ENCODE results near the gene PLIN5.

Gene PLIN5

GRCh38 chr19:4507804-4508203 is 27.2 kb downstream of the PLIN5 start:
- no peaks in the 10 kb centered on the region for H3K27me3 Mint-ChIP-seq
- H3K27ac Mint-ChIP-seq = peak overlapping the region in 1 of 2 donors; percentile 54
- ATAC-seq (no peak), DNase-seq (no peak)
- H3K4me3 Mint-ChIP-seq = no peak overlapping the region
- peaks cover 10% of the 10 kb centered on the region for H3K4me1 Mint-ChIP-seq
- H3K9me3 Mint-ChIP-seq = no peaks in the 10 kb centered on the region

- no peak for DNase-seq
- ATAC-seq = no peak
- no peak overlapping the region for H3K4me3 Mint-ChIP-seq
- H3K4me1 Mint-ChIP-seq = peaks cover 10% of the 10 kb centered on the region
- no peaks in the 10 kb centered on the region for H3K27me3 Mint-ChIP-seq
- H3K27ac Mint-ChIP-seq = no peak overlapping the region
- H3K9me3 Mint-ChIP-seq = no peaks in the 10 kb centered on the region
These were observed 27.9 kb downstream of the PLIN5 start for GRCh38 chr19:4507150-4507452.

- Mint-ChIP-seq H3K27ac (peak overlapping the region in 1 of 2 donors; percentile 61), H3K4me3 (no peak overlapping the region), H3K9me3 (no peaks in the 10 kb centered on the region), H3K27me3 (no peaks in the 10 kb centered on the region), H3K4me1 (peaks cover 10% of the 10 kb centered on the region)
- ATAC-seq = peak; percentile 52
- DNase-seq = no peak
These were observed 28.4 kb downstream of the PLIN5 start for GRCh38 chr19:4506449-4507149.

- Mint-ChIP-seq H3K4me3 (no peak overlapping the region), H3K4me1 (peaks cover 10% of the 10 kb centered on the region), H3K27me3 (no peaks in the 10 kb centered on the region), H3K9me3 (no peaks in the 10 kb centered on the region), H3K27ac (peak overlapping the region in 1 of 2 donors; percentile 61)
- DNase-seq (no peak), ATAC-seq (no peak)
These were observed 29.2 kb downstream of the PLIN5 start for GRCh38 chr19:4505570-4506448.

GRCh38 chr19:4504891-4505569 is 30.0 kb downstream of the PLIN5 start:
- Mint-ChIP-seq H3K4me1 (peaks cover 10% of the 10 kb centered on the region), H3K27me3 (no peaks in the 10 kb centered on the region), H3K4me3 (no peak overlapping the region), H3K9me3 (no peaks in the 10 kb centered on the region), H3K27ac (no peak overlapping the region)
- ATAC-seq = peak; percentile 15
- no peak for DNase-seq

GRCh38 chr19:4504297-4504701 is 30.7 kb downstream of the PLIN5 start:
- Mint-ChIP-seq H3K27me3 (no peaks in the 10 kb centered on the region), H3K9me3 (no peaks in the 10 kb centered on the region), H3K4me3 (no peak overlapping the region), H3K27ac (no peak overlapping the region), H3K4me1 (peaks cover 10% of the 10 kb centered on the region)
- no peak for ATAC-seq
- no peak for DNase-seq

GRCh38 chr19:4503825-4504170 is 31.2 kb downstream of the PLIN5 start:
- Mint-ChIP-seq H3K4me3 (no peak overlapping the region), H3K9me3 (no peaks in the 10 kb centered on the region), H3K27ac (no peak overlapping the region), H3K27me3 (no peaks in the 10 kb centered on the region), H3K4me1 (peaks cover 10% of the 10 kb centered on the region)
- ATAC-seq (no peak), DNase-seq (no peak)

- ATAC-seq = no peak
- H3K4me3 Mint-ChIP-seq = no peak overlapping the region
- peaks cover 10% of the 10 kb centered on the region for H3K4me1 Mint-ChIP-seq
- H3K9me3 Mint-ChIP-seq = no peaks in the 10 kb centered on the region
- no peak for DNase-seq
- H3K27me3 Mint-ChIP-seq = no peaks in the 10 kb centered on the region
- no peak overlapping the region for H3K27ac Mint-ChIP-seq
These were observed 31.7 kb downstream of the PLIN5 start for GRCh38 chr19:4503132-4503824.

GRCh38 chr19:4502282-4503131 is 32.5 kb downstream of the PLIN5 start:
- ATAC-seq (no peak), DNase-seq (no peak)
- H3K4me3 Mint-ChIP-seq = no peak overlapping the region
- peak overlapping the region in 1 of 2 donors; percentile 48 for H3K27ac Mint-ChIP-seq
- H3K4me1 Mint-ChIP-seq = peaks cover 10% of the 10 kb centered on the region
- H3K27me3 Mint-ChIP-seq = no peaks in the 10 kb centered on the region
- no peaks in the 10 kb centered on the region for H3K9me3 Mint-ChIP-seq

GRCh38 chr19:4501691-4502090 is 33.3 kb downstream of the PLIN5 start:
- no peaks in the 10 kb centered on the region for H3K9me3 Mint-ChIP-seq
- DNase-seq (no peak), ATAC-seq (no peak)
- peak overlapping the region in 1 of 2 donors; percentile 42 for H3K27ac Mint-ChIP-seq
- H3K4me3 Mint-ChIP-seq = no peak overlapping the region
- H3K27me3 Mint-ChIP-seq = no peaks in the 10 kb centered on the region
- peaks cover 8% of the 10 kb centered on the region for H3K4me1 Mint-ChIP-seq

- no peak overlapping the region for H3K4me3 Mint-ChIP-seq
- H3K27me3 Mint-ChIP-seq = no peaks in the 10 kb centered on the region
- DNase-seq = no peak
- no peak for ATAC-seq
- H3K9me3 Mint-ChIP-seq = no peaks in the 10 kb centered on the region
- peaks cover 1% of the 10 kb centered on the region for H3K4me1 Mint-ChIP-seq
- H3K27ac Mint-ChIP-seq = no peak overlapping the region
These were observed 34.0 kb downstream of the PLIN5 start for GRCh38 chr19:4500841-4501591.

GRCh38 chr19:4499855-4500254 is 35.2 kb downstream of the PLIN5 start:
- H3K9me3 Mint-ChIP-seq = no peaks in the 10 kb centered on the region

GRCh38 chr19:4499318-4499717 is 35.7 kb downstream of the PLIN5 start:
- Mint-ChIP-seq H3K27me3 (no peaks in the 10 kb centered on the region), H3K27ac (no peak overlapping the region)

More at GRCh38 chr19:4499855-4500254, 35.2 kb downstream of the PLIN5 start:
- H3K4me1 Mint-ChIP-seq = no peaks in the 10 kb centered on the region
- H3K27me3 Mint-ChIP-seq = no peaks in the 10 kb centered on the region
- DNase-seq = no peak
- H3K27ac Mint-ChIP-seq = no peak overlapping the region
- no peak for ATAC-seq
- no peak overlapping the region for H3K4me3 Mint-ChIP-seq

GRCh38 chr19:4498694-4499093 is 36.3 kb downstream of the PLIN5 start:
- no peak for ATAC-seq
- no peaks in the 10 kb centered on the region for H3K27me3 Mint-ChIP-seq
- H3K4me1 Mint-ChIP-seq = no peaks in the 10 kb centered on the region
- H3K9me3 Mint-ChIP-seq = no peaks in the 10 kb centered on the region
- H3K4me3 Mint-ChIP-seq = no peak overlapping the region
- no peak for DNase-seq
- H3K27ac Mint-ChIP-seq = no peak overlapping the region

More at GRCh38 chr19:4499318-4499717, 35.7 kb downstream of the PLIN5 start:
- no peaks in the 10 kb centered on the region for H3K4me1 Mint-ChIP-seq
- no peaks in the 10 kb centered on the region for H3K9me3 Mint-ChIP-seq
- no peak for ATAC-seq
- no peak for DNase-seq
- H3K4me3 Mint-ChIP-seq = no peak overlapping the region

Measured in stimulated activated naive CD8-positive, alpha-beta T cell treated with anti-CD3 and anti-CD28 coated beads, Interleukin-15, amount 100 ng/mL, for 72 hours (primary cell).